ENCODE measurements around the gene FAM168A.
"Not testable (repeated sequence)": the region's sequence is repeated elsewhere in the genome, so short reads cannot be mapped to it uniquely, and the experiment has no call there.

Gene FAM168A

DNA sequence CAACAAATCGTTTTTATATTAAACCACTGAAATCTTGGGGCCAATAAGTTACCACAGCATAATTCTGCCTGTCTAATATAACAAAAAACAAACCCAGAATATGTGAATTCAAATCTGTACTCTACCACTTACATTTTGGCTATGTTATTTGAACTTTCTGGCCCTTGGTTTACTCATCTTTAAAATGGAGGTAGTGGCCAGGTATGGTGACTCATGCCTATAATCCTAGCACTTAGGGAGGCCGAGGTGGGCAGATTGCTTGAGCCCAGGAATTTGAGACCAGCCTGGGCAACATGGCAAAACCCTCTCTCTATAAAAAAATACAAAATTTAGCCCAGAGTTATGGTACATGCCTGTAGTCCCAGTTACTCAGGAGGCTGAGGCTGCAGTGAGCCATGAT, 84.2 kb downstream of the FAM168A start:
- no peak for DNase-seq

DNA sequence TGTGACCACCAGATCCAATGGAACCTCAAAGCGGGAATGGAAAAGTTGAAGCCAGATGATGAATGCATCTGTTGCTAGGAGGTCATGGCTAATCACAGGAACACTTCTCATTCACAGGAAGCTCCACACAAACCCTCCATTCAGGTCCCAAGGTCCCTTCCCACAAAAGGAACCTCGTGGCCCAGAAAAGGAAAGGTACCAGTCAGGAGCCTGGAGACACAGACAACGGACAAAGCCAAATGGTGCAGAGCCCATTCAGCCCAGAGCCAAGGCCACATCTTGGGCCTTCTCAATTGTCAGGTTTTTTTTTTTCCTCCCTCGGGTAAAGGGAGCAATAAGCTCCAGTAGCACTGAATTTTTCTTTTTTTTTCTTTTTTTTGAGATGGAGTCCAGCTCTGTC, 87.0 kb downstream of the FAM168A start:
- DNase-seq, result no peak

DNA sequence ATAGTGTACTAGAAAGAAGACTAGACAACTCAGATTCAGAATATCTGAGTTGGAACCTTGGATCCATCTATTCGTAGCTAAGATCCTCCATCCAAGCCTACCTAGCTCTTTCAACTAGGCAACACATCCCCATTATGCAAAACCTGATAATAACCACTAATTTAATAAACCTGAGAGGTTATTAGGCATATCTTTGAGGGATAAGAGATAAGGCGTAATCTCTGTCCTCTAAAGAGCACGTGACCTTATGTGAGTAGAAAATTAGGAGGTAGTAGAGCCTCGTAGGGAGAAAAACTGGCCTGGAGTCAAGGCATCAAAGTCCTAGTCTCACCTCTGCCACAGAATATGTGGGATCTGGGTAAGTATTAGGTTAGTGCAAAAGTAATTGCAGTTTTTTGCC, 87.8 kb downstream of the FAM168A start:
- no peak for DNase-seq

DNA sequence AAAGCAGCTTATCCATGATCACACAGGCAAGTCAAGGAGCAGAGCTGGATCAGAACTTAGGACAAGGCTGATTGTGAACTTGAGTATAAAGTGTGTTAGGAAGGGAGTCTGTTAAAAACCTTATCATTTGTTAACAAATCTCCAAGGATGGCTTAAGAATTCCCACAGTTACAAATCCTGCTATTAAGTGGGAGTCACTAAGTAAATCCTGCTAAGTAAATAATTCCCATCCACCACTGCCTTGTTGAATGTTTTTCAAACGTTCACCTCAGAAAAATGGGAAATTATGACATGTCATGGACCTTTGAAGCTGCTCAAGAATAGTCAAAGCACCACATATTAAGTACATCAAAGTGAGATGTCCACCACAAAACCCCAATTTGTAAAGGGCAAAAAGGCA, 88.7 kb downstream of the FAM168A start:
- DNase-seq, result no peak

DNA sequence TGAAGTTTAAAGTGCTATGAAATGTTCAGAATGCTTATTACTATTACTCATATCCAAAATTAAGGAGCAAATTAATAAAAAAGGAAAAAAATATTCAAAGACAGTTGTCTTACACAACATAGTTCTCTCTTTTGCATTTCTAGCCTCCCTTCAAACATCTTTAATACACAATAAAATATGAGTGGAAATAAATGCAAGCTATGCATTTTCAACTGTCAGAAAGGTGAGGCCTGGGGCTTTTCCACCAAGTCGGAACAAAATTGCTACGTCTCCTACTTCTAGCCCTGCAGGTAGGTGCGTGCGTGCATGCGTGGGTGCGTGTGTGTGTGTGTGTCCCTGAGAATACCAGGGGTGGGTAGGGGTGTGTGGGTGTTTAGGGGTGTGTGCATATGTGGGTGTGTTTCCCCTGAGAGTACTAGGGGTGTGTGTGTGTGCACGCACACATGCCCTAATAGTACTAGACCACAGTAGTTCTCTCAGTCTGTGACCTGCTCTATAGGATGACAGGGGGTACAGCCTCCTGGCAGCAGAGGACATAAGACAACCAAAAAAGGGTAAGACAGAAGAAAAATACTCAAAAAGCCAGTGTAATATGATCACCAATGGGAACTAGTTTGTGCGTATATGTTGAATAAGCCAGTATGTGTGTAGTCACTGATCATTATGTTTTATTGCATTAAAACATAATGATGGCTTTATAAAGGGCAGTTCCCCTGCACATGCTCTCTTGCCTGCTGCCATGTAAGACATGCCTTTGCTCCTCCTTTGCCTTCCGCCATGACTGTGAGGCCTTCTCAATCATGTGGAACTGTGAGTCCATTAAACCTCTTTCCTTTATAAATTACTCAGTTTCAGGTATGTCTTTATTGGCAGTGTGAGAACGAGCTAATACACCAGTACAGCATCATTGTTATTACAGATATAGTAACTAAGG, 89.4 kb downstream of the FAM168A start:
- DNase-seq, result no peak

DNA sequence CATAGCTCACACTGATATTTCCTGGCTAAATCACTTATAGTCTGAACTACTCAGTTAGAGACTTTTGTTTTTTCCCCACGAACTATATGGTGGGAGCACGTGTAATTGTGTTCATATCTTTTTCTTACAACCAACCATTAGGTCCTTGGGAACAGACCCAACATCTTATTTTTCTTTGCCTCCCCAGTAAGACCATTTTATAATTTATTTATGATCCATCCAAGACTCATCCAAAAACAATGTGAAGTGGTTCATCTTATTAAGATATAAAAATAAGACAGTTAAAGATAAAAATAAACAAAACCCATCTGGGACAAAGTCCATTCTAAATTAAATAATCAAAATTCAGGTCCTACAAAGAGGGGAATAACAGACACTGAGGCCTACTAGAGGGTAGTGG, 90.8 kb downstream of the FAM168A start:
- DNase-seq, result no peak

DNA sequence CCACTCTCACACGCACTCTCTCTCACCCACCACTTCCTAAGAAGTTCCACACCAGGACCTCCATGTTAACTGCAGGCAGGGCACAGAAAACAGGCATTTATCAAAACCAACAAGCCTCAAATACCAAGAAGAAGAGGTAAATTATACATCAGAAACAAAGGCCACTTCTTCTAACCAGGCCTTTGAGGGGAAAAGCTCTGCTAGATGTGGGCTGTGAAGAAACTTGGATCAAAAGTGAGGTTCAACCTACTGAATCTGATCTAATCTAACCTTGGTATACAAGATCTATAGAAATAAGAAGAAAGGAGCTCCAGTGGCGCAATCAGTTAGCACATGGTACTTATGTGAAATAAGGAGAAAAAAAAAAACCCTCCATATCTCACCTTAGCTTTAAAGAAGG, 91.9 kb downstream of the FAM168A start:
- no peak for DNase-seq

DNA sequence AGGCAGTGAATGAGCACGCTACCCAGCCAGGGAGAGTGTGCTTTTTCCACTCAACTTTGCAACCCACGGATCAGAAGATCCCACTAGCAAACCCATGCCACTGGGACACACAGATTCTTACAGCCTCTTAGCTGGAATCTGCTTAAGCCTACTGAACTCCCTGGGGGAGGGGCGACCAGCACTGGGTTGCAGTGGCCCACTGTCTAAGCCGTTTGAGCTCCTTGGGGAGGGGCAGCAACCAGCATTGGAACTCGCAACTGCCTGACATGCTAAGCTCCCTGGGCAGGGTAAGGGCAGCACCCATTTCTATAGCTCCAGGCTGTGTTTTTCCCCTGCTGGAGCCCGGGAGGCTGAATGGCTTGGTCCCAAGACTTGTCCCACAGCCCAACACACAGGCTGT, 99.6 kb downstream of the FAM168A start:
- no peak for DNase-seq

DNA sequence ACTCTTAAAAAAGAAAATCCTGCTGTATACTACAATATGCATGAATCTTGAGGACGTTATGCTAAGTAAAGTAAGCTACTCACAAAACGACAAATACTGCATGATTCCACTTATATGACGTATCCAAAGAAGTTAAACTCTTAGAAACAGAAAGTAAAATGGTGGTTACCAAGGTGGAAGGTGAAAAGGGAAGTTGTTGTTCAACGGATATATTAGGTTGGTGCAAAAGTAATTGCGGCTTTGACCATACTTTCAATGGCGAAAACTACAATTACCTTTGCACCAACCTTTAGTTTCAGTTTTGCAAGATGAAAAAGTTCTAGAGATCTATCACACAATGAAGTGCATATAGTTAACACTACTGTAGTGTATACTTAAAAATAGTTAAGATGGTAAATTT, 101.8 kb downstream of the FAM168A start:
- DNase-seq, result no peak

DNA sequence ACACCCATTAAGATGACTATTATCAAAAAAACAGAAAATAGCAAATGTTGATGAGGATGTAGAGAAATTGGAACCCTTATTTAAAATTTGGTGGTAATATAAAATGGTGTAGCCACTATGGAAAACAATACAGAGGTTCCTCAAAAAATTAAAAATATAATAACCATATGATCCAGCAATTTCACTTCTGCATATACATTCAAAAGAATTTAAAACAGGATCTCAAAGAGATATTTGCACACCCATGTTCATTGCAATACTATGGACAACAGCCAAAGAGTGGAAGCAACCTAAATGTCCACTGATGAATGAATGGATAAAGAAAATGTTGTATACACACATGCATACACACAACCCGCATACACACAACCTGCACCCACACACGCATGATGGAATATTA, 102.2 kb downstream of the FAM168A start:
- DNase-seq, result no peak

DNA sequence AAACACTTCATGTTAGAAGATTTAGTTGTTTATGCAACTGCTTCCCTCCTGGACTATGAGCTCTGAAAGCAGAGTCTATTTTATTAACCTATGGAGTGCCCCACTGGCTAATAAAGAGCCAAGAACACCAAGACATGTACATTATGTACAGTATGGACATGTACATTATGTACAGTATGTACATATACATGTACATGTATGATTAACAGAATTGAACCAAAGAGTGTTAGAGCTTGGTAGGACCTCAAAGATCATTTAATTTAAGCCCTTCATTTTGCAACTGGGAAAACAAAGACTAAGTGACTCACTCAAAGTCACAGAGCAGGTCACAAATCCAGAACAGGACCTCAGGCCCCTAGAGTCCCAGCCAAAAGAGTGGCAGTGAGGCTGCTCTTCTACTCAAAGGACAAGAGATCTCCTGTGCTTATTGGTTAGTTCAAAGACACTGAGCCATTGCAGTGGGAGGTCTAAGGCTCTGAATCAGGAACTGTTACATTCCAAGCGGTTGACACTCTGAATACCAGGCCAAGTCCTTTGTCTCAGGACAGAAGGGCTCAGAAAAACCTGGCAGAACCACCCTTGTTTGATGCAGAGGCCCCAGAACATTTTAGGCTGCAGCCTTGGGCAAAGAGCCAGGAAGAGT, 103.8 kb downstream of the FAM168A start:
- DNase-seq, result no peak

DNA sequence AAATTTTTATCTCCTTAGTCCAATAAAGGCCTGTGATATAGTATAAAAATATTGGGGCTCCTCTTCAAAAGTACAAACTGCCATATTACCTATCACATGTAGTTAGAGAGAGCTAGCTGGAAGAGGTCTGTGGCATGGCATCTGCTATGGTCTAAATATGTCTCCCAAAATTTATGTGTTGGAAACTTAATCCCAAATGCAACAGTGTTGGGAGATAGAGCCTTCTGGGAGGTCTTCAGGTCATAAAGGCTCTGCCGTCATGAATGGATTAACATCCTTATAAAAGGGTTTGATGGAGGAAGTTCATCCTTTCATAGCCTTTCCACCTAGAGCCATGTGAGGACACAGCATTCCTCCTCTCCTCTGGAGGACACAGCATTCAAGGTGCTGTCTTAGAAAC, 116.3 kb downstream of the FAM168A start:
- DNase-seq, result no peak

DNA sequence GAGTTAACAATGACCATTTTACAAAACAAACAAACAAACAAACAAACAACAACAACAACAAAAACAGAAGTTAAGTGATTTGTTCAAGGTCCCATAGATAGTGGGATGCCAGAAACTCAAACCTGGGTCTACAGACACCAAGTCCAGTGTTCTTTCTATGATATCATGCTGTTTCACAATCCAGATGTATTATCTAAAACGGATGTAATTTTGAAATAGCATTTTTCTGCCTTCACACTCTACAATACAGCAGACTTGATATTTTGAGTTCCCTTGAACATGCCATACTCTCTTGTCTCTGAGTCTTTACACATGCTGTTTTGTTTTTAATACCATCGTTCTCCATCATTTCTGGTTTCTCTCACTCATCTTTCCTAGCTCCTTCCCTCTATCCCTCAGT, 117.2 kb downstream of the FAM168A start:
- DNase-seq, result no peak

DNA sequence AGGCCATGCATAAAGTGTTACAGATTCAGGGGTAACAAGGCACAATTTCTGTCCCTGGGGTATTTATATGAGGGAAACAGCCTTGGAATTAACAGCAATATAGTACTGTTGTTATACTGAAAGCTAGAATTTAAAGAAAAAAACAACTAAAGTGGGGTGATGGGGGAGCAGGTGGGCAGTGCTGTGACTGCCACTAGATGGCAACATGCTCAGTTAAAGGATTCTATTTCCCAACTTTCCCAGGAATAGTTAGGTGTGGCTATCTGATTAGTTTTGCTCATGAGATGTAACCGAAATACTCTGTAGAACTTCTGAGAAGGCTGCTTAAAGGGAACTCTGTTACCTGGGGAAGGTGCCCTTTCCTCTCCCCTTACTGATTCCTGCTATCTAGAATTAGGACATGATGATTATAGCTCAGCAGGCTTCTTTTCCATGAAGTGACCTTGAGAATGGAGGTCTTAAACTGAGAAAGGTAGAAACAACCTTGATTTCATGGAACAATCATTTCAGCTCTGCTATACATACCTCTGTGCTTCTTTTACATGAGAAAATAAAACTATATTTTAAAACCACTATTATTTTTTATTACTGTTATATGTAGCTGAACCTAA, 119.1 kb downstream of the FAM168A start:
- DNase-seq, result no peak

DNA sequence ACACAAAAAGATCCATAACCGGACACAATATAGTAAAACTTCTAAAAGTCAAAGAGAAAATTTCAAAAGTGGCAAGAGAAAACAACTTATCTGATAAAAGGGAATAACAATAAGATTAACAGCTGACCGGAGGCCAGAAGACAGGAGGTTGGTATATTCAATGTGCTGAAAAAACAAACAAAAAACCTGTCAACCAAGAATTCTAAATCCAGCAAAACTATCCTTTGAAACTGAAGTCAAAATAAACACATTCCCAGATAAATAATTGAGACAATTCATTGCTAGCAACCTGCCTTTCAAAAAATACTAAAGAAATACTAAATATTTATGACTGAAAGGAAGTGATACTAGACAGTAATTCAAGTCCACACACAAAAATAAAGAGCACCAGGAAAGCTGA, 120.4 kb downstream of the FAM168A start:
- no peak for DNase-seq

DNA sequence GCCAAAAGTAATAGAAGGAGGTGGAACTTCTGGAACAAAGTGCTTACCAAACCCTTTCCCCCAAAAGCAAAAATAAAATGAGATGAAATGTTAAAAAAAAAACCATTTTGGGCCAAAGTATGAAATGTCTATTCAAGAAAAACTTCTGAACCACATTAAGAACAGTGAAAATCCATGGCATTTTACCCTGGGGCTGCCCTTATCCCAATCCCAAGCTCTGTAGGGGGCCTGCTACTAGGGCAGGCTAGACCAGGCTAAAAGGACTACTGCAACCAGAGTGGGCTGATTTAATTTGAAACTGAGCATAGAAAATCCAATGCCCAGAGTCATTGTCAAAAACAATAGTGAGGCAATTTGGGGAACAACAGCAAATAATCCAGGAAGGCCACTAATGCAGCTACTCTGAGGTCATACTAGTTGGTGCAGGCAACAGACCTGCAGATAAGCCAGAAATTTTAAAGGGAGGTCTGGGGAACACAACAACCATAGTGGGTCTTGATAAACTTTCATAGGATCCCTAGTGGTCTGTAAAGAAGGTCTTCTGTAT, 122.3 kb downstream of the FAM168A start:
- DNase-seq, result no peak

DNA sequence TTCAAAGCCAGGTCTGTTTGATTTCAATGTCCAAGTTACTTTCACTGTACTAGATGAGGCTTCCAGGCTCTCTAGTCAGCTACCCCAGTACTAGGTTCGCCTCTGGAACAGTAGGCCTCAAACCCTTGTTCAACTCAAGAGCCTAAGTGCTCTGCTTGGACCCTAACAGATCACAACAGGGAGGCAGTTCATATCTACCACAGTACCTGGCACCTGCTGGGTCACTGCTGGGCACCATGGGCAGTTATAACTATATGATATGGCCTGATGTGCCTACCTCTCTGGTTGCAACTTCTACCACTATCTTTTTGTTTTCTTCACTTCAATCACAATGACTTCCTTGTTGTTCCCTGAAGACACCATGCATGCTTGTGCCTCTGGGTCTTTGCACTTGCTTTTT, 124.7 kb downstream of the FAM168A start:
- DNase-seq, result no peak

DNA sequence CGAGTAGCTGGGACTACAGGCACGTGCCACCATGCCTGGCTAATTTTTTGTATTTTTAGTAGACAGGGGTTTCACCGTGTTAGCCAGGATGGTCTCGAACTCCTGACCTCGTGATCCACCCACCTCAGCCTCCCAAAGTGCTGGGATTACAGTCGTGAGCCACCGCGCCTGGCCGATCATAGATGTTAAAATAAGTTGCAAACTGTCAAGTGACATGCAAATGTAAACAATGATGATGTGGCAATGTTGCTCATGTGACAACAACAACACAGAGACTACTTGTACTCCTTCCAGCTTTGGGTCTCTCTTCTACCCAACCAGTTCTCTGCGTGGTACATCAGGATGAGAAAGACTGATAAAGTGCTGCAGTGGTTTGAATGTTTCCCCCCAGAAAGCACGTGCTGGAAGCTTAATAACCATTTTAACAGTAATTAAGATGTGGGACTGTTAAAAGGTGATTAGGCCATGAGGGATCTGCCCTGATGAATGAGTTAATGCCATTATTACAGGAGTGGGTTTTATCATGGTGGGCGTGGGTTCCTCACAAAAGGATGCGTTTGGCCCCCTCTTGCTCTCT, 127.8 kb downstream of the FAM168A start:
- DNase-seq, result not testable (repeated sequence)

DNA sequence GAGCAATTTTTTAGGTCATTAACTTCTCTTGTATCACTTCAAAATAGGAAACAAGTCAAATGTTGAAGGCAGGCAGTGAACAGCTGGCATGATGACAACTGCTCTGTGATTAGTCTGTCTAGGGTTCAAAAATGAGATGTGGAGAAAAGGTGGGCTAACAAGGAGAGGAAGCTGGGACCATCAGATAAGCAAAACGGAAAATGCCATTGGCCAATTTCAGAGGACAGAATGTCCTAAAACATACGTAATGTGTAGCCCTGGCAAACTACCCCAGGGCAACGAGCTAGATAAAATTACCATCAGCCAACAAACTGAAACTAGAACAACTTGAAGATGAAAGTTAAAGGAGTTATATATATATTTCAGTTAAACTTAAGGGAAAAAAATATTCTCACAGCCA, 128.5 kb downstream of the FAM168A start:
- DNase-seq, result no peak

DNA sequence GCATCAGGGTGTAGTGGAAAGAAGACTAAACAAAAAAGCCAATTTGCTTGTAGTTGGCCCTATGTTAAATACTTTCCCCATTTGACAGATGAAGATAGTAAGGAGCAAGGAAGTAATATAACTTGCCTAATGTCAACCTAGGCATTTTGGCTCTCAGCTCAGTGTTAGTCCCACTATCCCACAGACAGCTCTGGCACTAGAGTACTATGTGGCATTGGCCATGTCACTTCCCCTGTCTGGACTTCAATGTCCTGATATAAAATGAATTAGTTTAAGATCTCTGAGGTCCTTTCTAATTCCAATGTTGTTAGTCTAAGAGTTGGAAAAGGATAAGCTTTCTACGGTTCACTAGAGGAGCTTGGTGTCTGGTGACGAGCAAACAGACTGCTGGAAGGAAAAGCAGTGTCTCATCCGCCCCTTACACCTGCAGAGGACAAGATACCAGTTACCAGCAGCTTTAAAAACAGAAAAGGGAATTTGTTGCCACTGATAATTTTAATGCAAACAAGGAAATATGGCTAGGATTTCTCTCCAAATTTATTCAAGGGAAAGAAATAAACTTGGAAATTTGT, 129.2 kb downstream of the FAM168A start:
- DNase-seq, result no peak

DNA sequence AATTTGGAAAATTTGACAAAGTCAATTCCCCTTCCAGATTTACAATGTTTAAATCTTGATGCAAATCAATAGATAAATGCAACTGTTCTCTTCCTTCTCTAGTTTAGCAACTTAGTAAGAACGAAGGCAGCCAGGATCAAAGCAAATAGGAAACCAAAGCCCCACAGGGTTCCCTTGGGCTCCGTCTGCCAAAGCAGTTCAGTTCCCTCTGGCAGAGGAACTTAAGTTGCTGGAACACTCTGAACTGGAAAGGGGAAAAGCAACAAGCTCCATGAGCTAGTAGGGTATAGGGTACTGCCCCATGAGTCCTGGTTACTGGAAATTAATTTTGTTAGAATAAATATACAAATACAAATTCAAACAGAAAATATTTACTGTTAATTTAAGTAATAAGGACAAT, 130.4 kb downstream of the FAM168A start:
- no peak for DNase-seq

DNA sequence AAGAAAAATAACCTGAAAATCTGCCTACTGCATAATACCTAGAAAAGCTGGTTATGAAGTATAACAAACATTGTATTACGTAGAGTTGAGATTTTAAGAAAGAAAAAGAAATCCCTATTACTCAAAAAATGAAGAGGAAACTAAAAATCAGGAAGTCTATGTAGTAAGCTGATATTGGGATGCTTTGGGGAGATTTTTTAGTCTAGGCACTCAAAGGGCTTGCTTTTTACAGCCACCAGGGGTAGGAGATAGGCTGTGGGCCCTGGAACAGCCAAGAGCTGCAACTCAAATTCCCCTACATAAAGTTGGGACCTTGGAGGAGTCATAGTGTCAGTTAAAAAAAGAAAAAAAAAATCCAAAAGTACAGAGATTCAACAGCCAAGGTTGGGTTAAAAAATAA, 131.3 kb downstream of the FAM168A start:
- DNase-seq, result no peak

DNA sequence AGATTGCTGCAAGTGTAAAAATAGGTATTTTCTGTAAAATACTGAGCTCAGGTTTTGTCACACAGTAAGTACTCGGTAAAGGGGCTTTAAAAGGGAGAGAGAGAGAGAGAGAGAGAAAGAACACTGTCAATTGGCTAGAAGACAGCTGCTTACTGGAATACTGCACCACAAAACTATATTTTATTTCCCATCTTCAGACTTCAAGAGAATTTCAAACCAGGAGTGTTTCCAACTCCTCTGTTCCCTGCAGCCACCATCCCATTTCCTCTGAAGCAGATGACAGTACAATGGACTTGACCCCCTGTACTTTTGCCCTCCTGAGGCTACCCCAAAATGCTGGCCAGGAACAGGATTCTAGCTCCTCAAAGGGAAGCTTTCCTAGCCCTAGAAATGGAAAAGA, 132.0 kb downstream of the FAM168A start:
- no peak for DNase-seq
